Measurements from ENCODE around the gene USH1G.

- TF ChIP-seq, protein P1, sequence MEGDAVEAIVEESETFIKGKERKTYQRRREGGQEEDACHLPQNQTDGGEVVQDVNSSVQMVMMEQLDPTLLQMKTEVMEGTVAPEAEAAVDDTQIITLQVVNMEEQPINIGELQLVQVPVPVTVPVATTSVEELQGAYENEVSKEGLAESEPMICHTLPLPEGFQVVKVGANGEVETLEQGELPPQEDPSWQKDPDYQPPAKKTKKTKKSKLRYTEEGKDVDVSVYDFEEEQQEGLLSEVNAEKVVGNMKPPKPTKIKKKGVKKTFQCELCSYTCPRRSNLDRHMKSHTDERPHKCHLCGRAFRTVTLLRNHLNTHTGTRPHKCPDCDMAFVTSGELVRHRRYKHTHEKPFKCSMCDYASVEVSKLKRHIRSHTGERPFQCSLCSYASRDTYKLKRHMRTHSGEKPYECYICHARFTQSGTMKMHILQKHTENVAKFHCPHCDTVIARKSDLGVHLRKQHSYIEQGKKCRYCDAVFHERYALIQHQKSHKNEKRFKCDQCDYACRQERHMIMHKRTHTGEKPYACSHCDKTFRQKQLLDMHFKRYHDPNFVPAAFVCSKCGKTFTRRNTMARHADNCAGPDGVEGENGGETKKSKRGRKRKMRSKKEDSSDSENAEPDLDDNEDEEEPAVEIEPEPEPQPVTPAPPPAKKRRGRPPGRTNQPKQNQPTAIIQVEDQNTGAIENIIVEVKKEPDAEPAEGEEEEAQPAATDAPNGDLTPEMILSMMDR (IDR thresholded peaks at IDR 0.05; ENCODE audit: low read depth, low read length) = no peak
- no peak for TF ChIP-seq POLR2A (IDR thresholded peaks at IDR 0.05; ENCODE audit: extremely low read depth, insufficient read length)
- TF ChIP-seq MYC (IDR thresholded peaks at IDR 0.05; ENCODE audit: low read depth, low read length) = no peak
- TF ChIP-seq, protein P2, sequence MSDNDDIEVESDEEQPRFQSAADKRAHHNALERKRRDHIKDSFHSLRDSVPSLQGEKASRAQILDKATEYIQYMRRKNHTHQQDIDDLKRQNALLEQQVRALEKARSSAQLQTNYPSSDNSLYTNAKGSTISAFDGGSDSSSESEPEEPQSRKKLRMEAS (IDR thresholded peaks at IDR 0.05; ENCODE audit: low read depth, low read length) = no peak
Measured at GRCh38 chr17:74922694-74923537, at the start of gene USH1G.
